Activated CD8-positive, alpha-beta memory T cell treated with anti-CD3 and anti-CD28 coated beads for 4 hours (primary cell): ENCODE measurements around the gene MYL10.

ENCODE experiments used
- DNase-seq, 2 donors: peaks; one replicate each; pipeline ENCODE4 v3.0.0-alpha.2; 2020; ENCODE audit warnings: low read depth in 2 of 2

MYL10 gene

DNA sequence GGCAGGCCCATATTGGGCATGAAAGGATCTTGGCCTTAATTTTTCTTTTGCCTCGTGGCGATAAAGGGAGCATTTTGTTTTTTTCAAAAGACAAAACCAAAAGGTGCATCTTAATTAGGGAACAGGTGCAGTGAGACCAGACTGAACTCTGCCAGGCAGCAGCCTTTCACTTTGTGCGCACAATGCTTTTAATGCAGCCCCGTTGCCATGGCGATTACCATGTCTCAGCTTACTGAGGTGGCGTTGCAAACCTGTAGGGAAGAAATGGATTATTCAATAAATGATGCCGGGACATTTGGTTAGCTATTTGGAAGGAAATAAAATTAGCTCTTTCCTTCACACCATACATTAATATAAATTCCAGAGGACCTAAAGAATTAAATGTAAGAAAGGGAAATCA, 61.9 kb downstream of the MYL10 start:
- DNase-seq, result no peak

DNA sequence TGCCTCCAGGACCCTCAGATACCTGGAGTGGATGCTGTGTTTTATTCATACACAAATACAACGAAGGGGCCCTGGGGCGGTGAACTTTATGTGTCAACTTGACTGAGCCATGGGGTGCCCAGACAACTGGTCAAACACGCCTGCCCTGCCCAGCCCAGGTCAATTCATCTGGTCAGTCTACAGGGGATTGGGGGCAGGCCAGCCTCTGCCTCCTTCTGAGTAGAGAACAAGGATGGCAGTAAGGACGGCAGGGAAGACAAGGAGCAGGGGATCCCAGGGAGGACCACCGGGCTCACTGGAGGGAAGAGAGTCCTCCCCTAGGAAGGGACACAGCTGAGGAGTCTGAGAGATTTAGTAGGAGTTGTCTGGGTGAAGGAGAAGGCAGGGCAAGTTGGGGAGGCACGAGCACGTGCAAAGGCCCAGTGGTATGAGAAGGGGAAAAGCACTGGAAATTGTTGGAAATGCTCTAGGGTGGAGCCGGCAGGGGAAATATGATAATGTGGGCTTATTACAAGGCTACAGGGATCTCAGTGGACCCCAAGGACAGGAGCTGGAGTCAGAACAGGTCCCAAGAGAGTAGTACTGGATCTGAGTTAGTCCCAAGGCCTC, 63.4 kb downstream of the MYL10 start:
- no peak for DNase-seq

DNA sequence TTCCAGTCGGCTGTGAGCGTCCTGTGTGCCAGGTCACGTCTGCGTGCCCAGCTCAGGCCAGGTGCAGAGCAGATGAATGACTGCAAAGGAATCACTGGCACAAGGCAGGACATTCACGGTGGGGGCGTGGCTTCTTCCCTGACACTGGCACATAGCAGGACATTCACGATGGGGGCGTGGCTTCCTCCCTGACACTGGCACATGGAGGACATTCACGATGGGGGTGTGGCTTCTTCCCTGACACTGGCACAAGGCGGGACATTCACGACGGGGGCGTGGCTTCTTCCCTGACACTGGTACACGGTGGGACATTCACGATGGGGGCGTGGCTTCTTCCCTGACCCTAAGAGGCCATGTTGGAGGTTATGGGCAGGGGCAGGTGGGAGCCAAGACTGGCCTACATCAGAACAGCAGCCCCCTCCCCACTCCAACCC, 64.3 kb downstream of the MYL10 start:
- DNase-seq, result no peak

DNA sequence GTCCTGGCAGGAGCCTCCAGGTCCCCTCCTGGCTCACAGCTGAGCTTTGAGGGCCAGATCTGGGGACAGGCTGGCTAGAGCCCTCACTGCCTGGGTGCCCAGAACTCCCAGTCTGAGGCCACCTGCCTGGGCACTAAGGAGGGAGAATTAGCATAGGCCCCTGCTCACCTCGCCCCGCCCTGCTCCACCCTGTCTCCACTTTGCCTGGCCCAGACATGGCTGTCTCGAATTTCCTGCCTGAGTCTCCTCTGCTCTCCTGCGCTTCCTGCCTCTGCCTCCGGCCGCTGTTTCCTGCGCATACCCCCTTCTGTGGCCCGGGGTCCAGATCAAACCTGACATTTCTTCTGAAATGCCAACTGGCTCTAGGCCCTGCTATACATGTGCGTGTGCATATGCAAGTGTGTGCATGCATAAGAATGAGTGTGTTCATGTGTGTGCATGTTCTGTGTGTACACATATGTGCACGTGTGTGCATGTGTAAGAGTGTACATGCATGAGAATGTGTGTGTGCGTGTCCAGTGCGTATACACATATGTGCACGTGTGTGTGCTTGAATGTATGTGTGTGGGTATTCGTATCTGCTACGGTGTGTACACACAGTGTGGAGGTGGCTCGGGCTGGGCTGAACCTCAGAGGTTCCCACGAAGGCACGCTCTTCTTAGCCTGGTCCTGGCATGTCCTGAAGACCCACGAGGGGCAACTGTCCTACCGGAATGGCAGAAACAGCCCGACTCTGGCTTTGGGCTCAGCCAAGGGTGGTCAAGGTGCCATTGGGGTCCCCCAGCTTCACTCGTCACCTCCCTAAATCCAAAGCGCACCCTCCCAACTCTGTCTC, 64.9 kb downstream of the MYL10 start:
- no peak for DNase-seq
